Measurements from ENCODE around the gene COL26A1.

COL26A1 gene

GRCh38 chr7:101370836-101371235 is 8.2 kb downstream of the COL26A1 start:
- H2BK12ac ChIP-seq (ENCODE audit: low read length) = peak overlapping the region; percentile 39
- peaks cover 6% of the 10 kb centered on the region for H3K79me2 ChIP-seq (ENCODE audit: control insufficient read depth, insufficient read depth, low read length, poor library complexity)
- H3K4ac ChIP-seq (ENCODE audit: low read depth, low read length) = no peak overlapping the region
- no peak overlapping the region for H3K14ac ChIP-seq (ENCODE audit: low read length)
- no peaks in the 10 kb centered on the region for H3K27me3 ChIP-seq (ENCODE audit: insufficient read depth, low read length)
- no peak overlapping the region for H3K4me3 ChIP-seq (ENCODE audit: low read depth, low read length)
- no peak overlapping the region for H2BK5ac ChIP-seq (ENCODE audit: low read depth, low read length, poor library complexity)
- peak overlapping the region; percentile 15 for H2BK120ac ChIP-seq (ENCODE audit: insufficient read depth, low read length, poor library complexity)
- no peak overlapping the region for H4K12ac ChIP-seq (ENCODE audit: low read depth, low read length)
- no peak for DNase-seq
- H3K36me3 ChIP-seq (ENCODE audit: control insufficient read depth in 1 of 2, insufficient read depth in 2 of 2, low read length in 2 of 2) = peaks cover 5 to 11% of the 10 kb centered on the region in 2 experiments
- no peak overlapping the region for H3K27ac ChIP-seq (ENCODE audit: low read depth, low read length)
- H3K9me3 ChIP-seq (ENCODE audit: insufficient read depth, low read depth, low read length) = no peaks in the 10 kb centered on the region
- no peak overlapping the region for H4K91ac ChIP-seq (ENCODE audit: low read depth, low read length)
- no peak overlapping the region for H3K9ac ChIP-seq (ENCODE audit: low read length)
- H3K4me1 ChIP-seq (ENCODE audit: control insufficient read depth in 1 of 2, insufficient read depth in 2 of 2, low read length in 2 of 2) = peaks cover 9 to 12% of the 10 kb centered on the region in 2 experiments
- no peak overlapping the region for H2AFZ ChIP-seq (ENCODE audit: insufficient read depth, low read length, poor library complexity)
- H3K23ac ChIP-seq (ENCODE audit: low read length) = no peak overlapping the region
- no peak overlapping the region for H2AK5ac ChIP-seq (ENCODE audit: low read length)
- H3K79me1 ChIP-seq (ENCODE audit: low read length) = peaks cover 4% of the 10 kb centered on the region
- WGBS (ENCODE audit: extremely low coverage, insufficient coverage, insufficient read length) = no CpG with 5 or more reads among the region's 5 CpGs
- H3K4me2 ChIP-seq (ENCODE audit: low read length) = no peak overlapping the region
- H4K8ac ChIP-seq (ENCODE audit: low read depth, low read length) = peak overlapping the region; percentile 23
- H3K18ac ChIP-seq (ENCODE audit: low read length) = peak overlapping the region; percentile 59

GRCh38 chr7:101373812-101374614 is 11.3 kb downstream of the COL26A1 start:
- Histone ChIP-seq H3K14ac (ENCODE audit: low read length) (peak overlapping the region; percentile 21), H4K12ac (ENCODE audit: low read depth, low read length) (no peak overlapping the region), H3K4me1 (ENCODE audit: control insufficient read depth in 1 of 2, insufficient read depth in 2 of 2, low read length in 2 of 2) (peaks cover 29% of the 10 kb centered on the region in 2 experiments), H2BK12ac (ENCODE audit: low read length) (peak overlapping the region; percentile 61), H3K27me3 (ENCODE audit: insufficient read depth, low read length) (no peaks in the 10 kb centered on the region), H4K8ac (ENCODE audit: low read depth, low read length) (peak overlapping the region; percentile 3), H3K79me1 (ENCODE audit: low read length) (peaks cover 23% of the 10 kb centered on the region), H3K9me3 (ENCODE audit: insufficient read depth, low read depth, low read length) (no peaks in the 10 kb centered on the region), H3K23ac (ENCODE audit: low read length) (no peak overlapping the region), H3K4me3 (ENCODE audit: low read depth, low read length) (no peak overlapping the region), H3K9ac (ENCODE audit: low read length) (no peak overlapping the region), H3K4me2 (ENCODE audit: low read length) (no peak overlapping the region), H3K79me2 (ENCODE audit: control insufficient read depth, insufficient read depth, low read length, poor library complexity) (peaks cover 4% of the 10 kb centered on the region), H2AFZ (ENCODE audit: insufficient read depth, low read length, poor library complexity) (no peak overlapping the region), H3K36me3 (ENCODE audit: control insufficient read depth in 1 of 2, insufficient read depth in 2 of 2, low read length in 2 of 2) (peaks cover 5 to 9% of the 10 kb centered on the region in 2 experiments), H2BK5ac (ENCODE audit: low read depth, low read length, poor library complexity) (peak overlapping the region; percentile 50), H3K18ac (ENCODE audit: low read length) (peak overlapping the region; percentile 32), H2AK5ac (ENCODE audit: low read length) (peak overlapping the region; percentile 43), H3K4ac (ENCODE audit: low read depth, low read length) (peak overlapping the region; percentile 6), H2BK120ac (ENCODE audit: insufficient read depth, low read length, poor library complexity) (no peak overlapping the region), H4K91ac (ENCODE audit: low read depth, low read length) (no peak overlapping the region), H3K27ac (ENCODE audit: low read depth, low read length) (peak overlapping the region; percentile 55)
- peak; percentile 11 to 38 for DNase-seq
- no CpG with 5 or more reads among the region's 19 CpGs for WGBS (ENCODE audit: extremely low coverage, insufficient coverage, insufficient read length)

- H3K14ac ChIP-seq (ENCODE audit: low read length) = no peak overlapping the region
- H3K27ac ChIP-seq (ENCODE audit: low read depth, low read length) = no peak overlapping the region
- H4K12ac ChIP-seq (ENCODE audit: low read depth, low read length) = no peak overlapping the region
- no peak overlapping the region for H3K18ac ChIP-seq (ENCODE audit: low read length)
- H3K4me3 ChIP-seq (ENCODE audit: low read depth, low read length) = no peak overlapping the region
- H3K79me1 ChIP-seq (ENCODE audit: low read length) = peaks cover 30% of the 10 kb centered on the region
- no peak for DNase-seq
- H3K9ac ChIP-seq (ENCODE audit: low read length) = no peak overlapping the region
- peaks cover 9% of the 10 kb centered on the region for H3K79me2 ChIP-seq (ENCODE audit: control insufficient read depth, insufficient read depth, low read length, poor library complexity)
- H2BK120ac ChIP-seq (ENCODE audit: insufficient read depth, low read length, poor library complexity) = no peak overlapping the region
- H2AFZ ChIP-seq (ENCODE audit: insufficient read depth, low read length, poor library complexity) = no peak overlapping the region
- peaks cover 35% of the 10 kb centered on the region in 2 experiments for H3K4me1 ChIP-seq (ENCODE audit: control insufficient read depth in 1 of 2, insufficient read depth in 2 of 2, low read length in 2 of 2)
- no peak overlapping the region for H2BK12ac ChIP-seq (ENCODE audit: low read length)
- H3K23ac ChIP-seq (ENCODE audit: low read length) = no peak overlapping the region
- H2BK5ac ChIP-seq (ENCODE audit: low read depth, low read length, poor library complexity) = no peak overlapping the region
- H4K91ac ChIP-seq (ENCODE audit: low read depth, low read length) = peak overlapping the region; percentile 30
- no peak overlapping the region for H4K8ac ChIP-seq (ENCODE audit: low read depth, low read length)
- peak overlapping the region; percentile 36 for H3K4ac ChIP-seq (ENCODE audit: low read depth, low read length)
- no peaks in the 10 kb centered on the region for H3K9me3 ChIP-seq (ENCODE audit: insufficient read depth, low read depth, low read length)
- H3K27me3 ChIP-seq (ENCODE audit: insufficient read depth, low read length) = no peaks in the 10 kb centered on the region
- no CpG with 5 or more reads among the region's 3 CpGs for WGBS (ENCODE audit: extremely low coverage, insufficient coverage, insufficient read length)
- H2AK5ac ChIP-seq (ENCODE audit: low read length) = no peak overlapping the region
- H3K36me3 ChIP-seq (ENCODE audit: control insufficient read depth in 1 of 2, insufficient read depth in 2 of 2, low read length in 2 of 2) = peaks cover 5 to 11% of the 10 kb centered on the region in 2 experiments
- H3K4me2 ChIP-seq (ENCODE audit: low read length) = no peak overlapping the region
Measured at GRCh38 chr7:101374990-101375389, 12.3 kb downstream of the COL26A1 start.

- Histone ChIP-seq H3K14ac (ENCODE audit: low read length) (peak overlapping the region; percentile 12), H2AFZ (ENCODE audit: insufficient read depth, low read length, poor library complexity) (no peak overlapping the region), H3K36me3 (ENCODE audit: control insufficient read depth in 1 of 2, insufficient read depth in 2 of 2, low read length in 2 of 2) (peaks cover 0 to 3% of the 10 kb centered on the region in 2 experiments), H3K4me3 (ENCODE audit: low read depth, low read length) (no peak overlapping the region), H4K12ac (ENCODE audit: low read depth, low read length) (no peak overlapping the region), H3K79me2 (ENCODE audit: control insufficient read depth, insufficient read depth, low read length, poor library complexity) (peaks cover 9% of the 10 kb centered on the region), H2BK120ac (ENCODE audit: insufficient read depth, low read length, poor library complexity) (peak overlapping the region; percentile 36), H3K79me1 (ENCODE audit: low read length) (peaks cover 30% of the 10 kb centered on the region), H4K91ac (ENCODE audit: low read depth, low read length) (peak overlapping the region; percentile 52), H3K18ac (ENCODE audit: low read length) (peak overlapping the region; percentile 15), H2BK5ac (ENCODE audit: low read depth, low read length, poor library complexity) (peak overlapping the region; percentile 85), H3K27me3 (ENCODE audit: insufficient read depth, low read length) (no peaks in the 10 kb centered on the region), H3K4ac (ENCODE audit: low read depth, low read length) (no peak overlapping the region), H3K4me2 (ENCODE audit: low read length) (no peak overlapping the region), H2AK5ac (ENCODE audit: low read length) (no peak overlapping the region), H3K9me3 (ENCODE audit: insufficient read depth, low read depth, low read length) (no peaks in the 10 kb centered on the region), H3K4me1 (ENCODE audit: control insufficient read depth in 1 of 2, insufficient read depth in 2 of 2, low read length in 2 of 2) (peaks cover 35% of the 10 kb centered on the region in 2 experiments), H3K9ac (ENCODE audit: low read length) (no peak overlapping the region), H3K27ac (ENCODE audit: low read depth, low read length) (peak overlapping the region; percentile 97), H4K8ac (ENCODE audit: low read depth, low read length) (peak overlapping the region; percentile 23), H3K23ac (ENCODE audit: low read length) (no peak overlapping the region), H2BK12ac (ENCODE audit: low read length) (peak overlapping the region; percentile 35)
- no peak for DNase-seq
- no CpG with 5 or more reads among the region's 5 CpGs for WGBS (ENCODE audit: extremely low coverage, insufficient coverage, insufficient read length)
Measured at GRCh38 chr7:101376601-101377000, 13.9 kb downstream of the COL26A1 start.
